CD4-positive, alpha-beta T cell treated with Interleukin-6 for 4 hours (primary cell): ENCODE results near the gene ANGPTL4.
"Not testable (repeated sequence)": the region's sequence is repeated elsewhere in the genome, so short reads cannot be mapped to it uniquely, and the experiment has no call there.

Experiments used
- DNase-seq: peaks from one replicate; pipeline ENCODE4 v3.0.0-alpha.2; 2020; ENCODE audit warnings: mixed read lengths

The ANGPTL4 gene

GRCh38 chr19:8391198-8392016, 27.5 kb downstream of the ANGPTL4 start:
- DNase-seq, result no peak

- DNase-seq, result no peak
Observed at GRCh38 chr19:8392017-8392591, 28.1 kb downstream of the ANGPTL4 start.

- no peak for DNase-seq
Observed at GRCh38 chr19:8393192-8393870, 29.4 kb downstream of the ANGPTL4 start.

- no peak for DNase-seq
Observed at GRCh38 chr19:8393871-8394250, 29.9 kb downstream of the ANGPTL4 start.

GRCh38 chr19:8395621-8396082, 31.7 kb downstream of the ANGPTL4 start:
- no peak for DNase-seq

GRCh38 chr19:8396185-8396562, 32.2 kb downstream of the ANGPTL4 start:
- no peak for DNase-seq

- DNase-seq, result peak; percentile 65
Observed at GRCh38 chr19:8396563-8397203, 32.7 kb downstream of the ANGPTL4 start.

GRCh38 chr19:8397271-8397670, 33.3 kb downstream of the ANGPTL4 start:
- DNase-seq, result no peak

GRCh38 chr19:8397746-8398310, 33.9 kb downstream of the ANGPTL4 start:
- DNase-seq, result no peak

- DNase-seq, result no peak
Observed at GRCh38 chr19:8398311-8398771, 34.4 kb downstream of the ANGPTL4 start.

GRCh38 chr19:8399681-8400188, 35.8 kb downstream of the ANGPTL4 start:
- DNase-seq, result no peak

- DNase-seq, result no peak
Observed at GRCh38 chr19:8401981-8402411, 38.0 kb downstream of the ANGPTL4 start.

- no peak for DNase-seq
Observed at GRCh38 chr19:8403098-8403819, 39.3 kb downstream of the ANGPTL4 start.

GRCh38 chr19:8403820-8404109, 39.8 kb downstream of the ANGPTL4 start:
- DNase-seq, result no peak

- no peak for DNase-seq
Observed at GRCh38 chr19:8404391-8405151, 40.6 kb downstream of the ANGPTL4 start.

- DNase-seq, result not testable (repeated sequence)
Observed at GRCh38 chr19:8410718-8411117, 46.8 kb downstream of the ANGPTL4 start.

- DNase-seq, result peak; percentile 96
Observed at GRCh38 chr19:8412783-8413628, 49.1 kb downstream of the ANGPTL4 start, which contains the start of gene MARCHF2. Gene MARCHF2 (plus strand): TSS chr19:8413305. CDS start chr19:8421841, 8,536 bp downstream.

GRCh38 chr19:8413629-8413995, 49.7 kb downstream of the ANGPTL4 start:
- no peak for DNase-seq

GRCh38 chr19:8416796-8417195, 52.8 kb downstream of the ANGPTL4 start:
- DNase-seq, result no peak
